ENCODE data around the gene DSCAML1.

Gene DSCAML1

GRCh38 chr11:117734601-117735024, 62.4 kb downstream of the DSCAML1 start:
- no peak for TF ChIP-seq CTCF (IDR thresholded peaks at IDR 0.05; ENCODE audit: insufficient read depth, low read depth, low read length, missing control alignments)
- DNase-seq (ENCODE audit: low read depth), result no peak
- H3K4me3 ChIP-seq (ENCODE audit: low read depth, low read length), result no peak overlapping the region

- TF ChIP-seq CTCF (IDR thresholded peaks at IDR 0.05; ENCODE audit: insufficient read depth, low read depth, low read length, missing control alignments), result no peak
Observed at GRCh38 chr11:117733316-117733715, 63.7 kb downstream of the DSCAML1 start.

GRCh38 chr11:117731722-117732290, 65.2 kb downstream of the DSCAML1 start:
- H3K4me3 ChIP-seq (ENCODE audit: low read depth, low read length), result no peak overlapping the region
- no peak for TF ChIP-seq CTCF (IDR thresholded peaks at IDR 0.05; ENCODE audit: insufficient read depth, low read depth, low read length, missing control alignments)
- no peak for DNase-seq (ENCODE audit: low read depth)

More at GRCh38 chr11:117733316-117733715, 63.7 kb downstream of the DSCAML1 start:
- no peak overlapping the region for H3K4me3 ChIP-seq (ENCODE audit: low read depth, low read length)
- peak; percentile 4 for DNase-seq (ENCODE audit: low read depth)

- no peak for DNase-seq (ENCODE audit: low read depth)
- H3K4me3 ChIP-seq (ENCODE audit: low read depth, low read length), result no peak overlapping the region
- no peak for TF ChIP-seq CTCF (IDR thresholded peaks at IDR 0.05; ENCODE audit: insufficient read depth, low read depth, low read length, missing control alignments)
Observed at GRCh38 chr11:117730208-117730800, 66.7 kb downstream of the DSCAML1 start.

- DNase-seq (ENCODE audit: low read depth), result no peak
- H3K4me3 ChIP-seq (ENCODE audit: low read depth, low read length), result no peak overlapping the region
- no peak for TF ChIP-seq CTCF (IDR thresholded peaks at IDR 0.05; ENCODE audit: insufficient read depth, low read depth, low read length, missing control alignments)
Observed at GRCh38 chr11:117725048-117725734, 71.8 kb downstream of the DSCAML1 start.

- no peak overlapping the region for H3K4me3 ChIP-seq (ENCODE audit: low read depth, low read length)
- TF ChIP-seq CTCF (IDR thresholded peaks at IDR 0.05; ENCODE audit: insufficient read depth, low read depth, low read length, missing control alignments), result no peak
- DNase-seq (ENCODE audit: low read depth), result no peak
Observed at GRCh38 chr11:117724621-117725020, 72.4 kb downstream of the DSCAML1 start.

All from GM12865 (cell line).